KBM-7 (cell line): ENCODE data around the gene ADAMTS9.

Experiments used
- DNase-seq: peaks from one replicate; pipeline ENCODE4 v3.0.0-alpha.2; 2015
- in situ Hi-C: fragments of 300-500 bp; cut with MboI; formaldehyde crosslinking; loops from 2 replicates; pipeline ENCODE4 v1.14.3; 2020; ENCODE audit warnings: low sequenced_read_pairs, low pct_unique_long_range_greater_than_20kb, mixed read lengths

ADAMTS9 gene

GRCh38 chr3:64475037-64475436 lies 212.8 kb downstream of the ADAMTS9 start:
- in situ Hi-C loops: loop anchor here (25.0 kb wide), 1 partner anchor 438 kb away; no protein-coding TSS in a partner anchor
- DNase-seq: no peak

GRCh38 chr3:64473466-64473865 lies 214.3 kb downstream of the ADAMTS9 start:
- DNase-seq: no peak
- in situ Hi-C loops: no loop called here

- in situ Hi-C loops: no loop called here
- no peak for DNase-seq
These were observed 217.4 kb downstream of the ADAMTS9 start for GRCh38 chr3:64470436-64470835.

- in situ Hi-C loops: no loop called here
- DNase-seq: no peak
These were observed 220.4 kb downstream of the ADAMTS9 start for GRCh38 chr3:64467255-64467944.
